22Rv1 (cell line): ENCODE data around the gene SEPHS1.

Experiments used
- CTCF ChIP-seq: fragments of 450-650 bp; IDR thresholded peaks from 2 replicates; pipeline ENCODE4 v1.5.1; 2017; ENCODE audit warnings: mild to moderate bottlenecking
- ZFX ChIP-seq: fragments of 450-650 bp; IDR thresholded peaks from 2 replicates; pipeline ENCODE4 v1.6.1; 2017; ENCODE audit warnings: antibody characterized with exemption, borderline replicate concordance

- TF ChIP-seq CTCF, result no peak
- no peak for TF ChIP-seq ZFX
Observed at GRCh38 chr10:13291061-13291460, 57.0 kb downstream of the SEPHS1 start.
